ENCODE measurements around the gene RAI1. TPM values are rescaled to one million over a fixed set of nuclear protein-coding genes. Genes with fewer than 3 reads are reported as not detected.
A peak's percentile ranks its signal among the peaks of the same experiment; 100 is the strongest.
"Not testable (repeated sequence)": the region's sequence is repeated elsewhere in the genome, so short reads cannot be mapped to it uniquely, and the experiment has no call there.

RAI1 gene
- total RNA-seq, 1 experiment from 2014 or later, result 46.8 TPM

- Histone ChIP-seq H3K36me3 (ENCODE audit: insufficient read depth, low read length, poor library complexity, severe bottlenecking) (peaks cover 39% of the 10 kb centered on the region), H3K27me3 (replicated peaks; ENCODE audit: insufficient read depth, low read depth, low read length, poor library complexity) (no peaks in the 10 kb centered on the region), H3K9me3 (ENCODE audit: low read depth, low read length, poor library complexity, severe bottlenecking) (no peaks in the 10 kb centered on the region), H3K4me3 (ENCODE audit: low read depth, low read length, poor library complexity, severe bottlenecking) (no peak overlapping the region), H3K27ac (ENCODE audit: low read depth, low read length, poor library complexity, severe bottlenecking) (no peak overlapping the region), H3K4me1 (ENCODE audit: insufficient read depth, low read length, poor library complexity, severe bottlenecking) (peaks cover 19% of the 10 kb centered on the region)
- no peak for DNase-seq (ENCODE audit: low spot score)
- ChIA-PET POLR2A (ENCODE audit: low non-redundant PET) (no interaction called here), CTCF (interaction anchor here (1.2 kb wide), 1 partner anchor 58 kb away, joined by 3 read pairs; no protein-coding TSS in a partner anchor)
- no peak for TF ChIP-seq EZH2 (IDR thresholded peaks at IDR 0.05; ENCODE audit: borderline replicate concordance, low read depth, low read length, poor library complexity, severe bottlenecking)
- TF ChIP-seq, protein P1, sequence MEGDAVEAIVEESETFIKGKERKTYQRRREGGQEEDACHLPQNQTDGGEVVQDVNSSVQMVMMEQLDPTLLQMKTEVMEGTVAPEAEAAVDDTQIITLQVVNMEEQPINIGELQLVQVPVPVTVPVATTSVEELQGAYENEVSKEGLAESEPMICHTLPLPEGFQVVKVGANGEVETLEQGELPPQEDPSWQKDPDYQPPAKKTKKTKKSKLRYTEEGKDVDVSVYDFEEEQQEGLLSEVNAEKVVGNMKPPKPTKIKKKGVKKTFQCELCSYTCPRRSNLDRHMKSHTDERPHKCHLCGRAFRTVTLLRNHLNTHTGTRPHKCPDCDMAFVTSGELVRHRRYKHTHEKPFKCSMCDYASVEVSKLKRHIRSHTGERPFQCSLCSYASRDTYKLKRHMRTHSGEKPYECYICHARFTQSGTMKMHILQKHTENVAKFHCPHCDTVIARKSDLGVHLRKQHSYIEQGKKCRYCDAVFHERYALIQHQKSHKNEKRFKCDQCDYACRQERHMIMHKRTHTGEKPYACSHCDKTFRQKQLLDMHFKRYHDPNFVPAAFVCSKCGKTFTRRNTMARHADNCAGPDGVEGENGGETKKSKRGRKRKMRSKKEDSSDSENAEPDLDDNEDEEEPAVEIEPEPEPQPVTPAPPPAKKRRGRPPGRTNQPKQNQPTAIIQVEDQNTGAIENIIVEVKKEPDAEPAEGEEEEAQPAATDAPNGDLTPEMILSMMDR (conservative IDR thresholded peaks at IDR 0.05; ENCODE audit: low read depth, low read length), result no peak
- intact Hi-C loops (cut with micrococcal nuclease; ENCODE audit: unreplicated experiment), result no loop called here
- BruUV-seq (replicated peaks), result no TSS peak
Observed at GRCh38 chr17:17806611-17807274, 125.5 kb downstream of the RAI1 start.

DNA sequence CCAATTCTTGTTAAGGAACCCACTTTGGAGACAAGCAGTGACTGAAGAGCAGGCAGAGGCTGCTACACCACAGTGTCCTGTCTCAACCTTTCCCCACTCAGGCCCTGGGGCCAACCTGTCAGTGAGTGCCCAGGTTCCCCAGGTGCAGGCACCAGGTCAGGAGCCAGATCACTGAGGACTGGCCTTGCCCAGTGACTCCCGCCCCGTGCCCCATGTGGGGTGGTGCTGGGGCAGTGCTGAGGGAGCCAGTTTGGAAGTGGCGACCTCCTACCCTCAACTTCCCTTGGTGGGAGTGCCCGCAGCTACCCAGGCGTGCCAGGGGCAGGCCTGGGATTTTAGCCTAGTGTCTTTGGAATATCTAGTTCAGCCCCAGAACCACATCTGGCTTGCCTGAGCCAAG is 126.2 kb downstream of the RAI1 start:
- H3K9me3 ChIP-seq (ENCODE audit: low read depth, low read length, poor library complexity, severe bottlenecking), result no peaks in the 10 kb centered on the region
- TF ChIP-seq, protein P1 (conservative IDR thresholded peaks at IDR 0.05; ENCODE audit: low read depth, low read length), result no peak
- TF ChIP-seq EZH2 (IDR thresholded peaks at IDR 0.05; ENCODE audit: borderline replicate concordance, low read depth, low read length, poor library complexity, severe bottlenecking), result no peak
- POLR2A ChIA-PET (ENCODE audit: low non-redundant PET), result no interaction called here
- no peak overlapping the region for H3K4me3 ChIP-seq (ENCODE audit: low read depth, low read length, poor library complexity, severe bottlenecking)
- H3K27me3 ChIP-seq (replicated peaks; ENCODE audit: insufficient read depth, low read depth, low read length, poor library complexity), result no peaks in the 10 kb centered on the region
- DNase-seq (ENCODE audit: low spot score), result no peak
- CTCF ChIA-PET, result interaction anchor here (1.2 kb wide), 1 partner anchor 59 kb away, joined by 3 read pairs; no protein-coding TSS in a partner anchor
- peak overlapping the region; percentile 50 for H3K27ac ChIP-seq (ENCODE audit: low read depth, low read length, poor library complexity, severe bottlenecking)
- intact Hi-C loops (cut with micrococcal nuclease; ENCODE audit: unreplicated experiment), result no loop called here
- H3K4me1 ChIP-seq (ENCODE audit: insufficient read depth, low read length, poor library complexity, severe bottlenecking), result peaks cover 26% of the 10 kb centered on the region
- H3K36me3 ChIP-seq (ENCODE audit: insufficient read depth, low read length, poor library complexity, severe bottlenecking), result peaks cover 46% of the 10 kb centered on the region
- no TSS peak for BruUV-seq (replicated peaks)

DNA sequence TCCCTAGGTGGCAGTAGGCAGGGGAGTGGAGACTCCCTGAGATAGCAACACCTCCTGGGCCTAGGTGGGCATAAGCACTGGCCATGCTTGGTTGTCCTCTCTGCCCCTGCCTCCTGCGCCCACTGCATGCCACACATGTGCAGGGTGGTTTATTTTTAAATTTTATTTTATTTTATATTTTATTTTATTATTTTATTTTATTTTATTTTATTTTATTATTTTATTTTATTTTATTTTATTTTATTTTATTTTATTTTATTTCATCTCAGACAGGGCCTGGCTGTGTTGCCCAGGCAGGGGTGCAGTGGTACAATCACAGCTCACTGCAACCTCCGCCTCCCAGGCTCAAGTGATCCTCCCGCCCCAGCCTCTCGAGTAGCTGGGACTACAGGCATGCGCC is 126.9 kb downstream of the RAI1 start:
- DNase-seq (ENCODE audit: low spot score), result not testable (repeated sequence)
- H3K27ac ChIP-seq (ENCODE audit: low read depth, low read length, poor library complexity, severe bottlenecking), result peak overlapping the region; percentile 50

More for the DNA sequence above, 126.9 kb downstream of the RAI1 start:
- BruUV-seq (replicated peaks); POLR2A ChIA-PET (ENCODE audit: low non-redundant PET); H3K4me3 ChIP-seq (ENCODE audit: low read depth, low read length, poor library complexity, severe bottlenecking); H3K27me3 ChIP-seq (replicated peaks; ENCODE audit: insufficient read depth, low read depth, low read length, poor library complexity); H3K9me3 ChIP-seq (ENCODE audit: low read depth, low read length, poor library complexity, severe bottlenecking); intact Hi-C loops (cut with micrococcal nuclease; ENCODE audit: unreplicated experiment): not testable (repeated sequence)
- CTCF ChIA-PET, result interaction anchor here (1.2 kb wide), 1 partner anchor 59 kb away, joined by 3 read pairs; no protein-coding TSS in a partner anchor
- peaks cover 33% of the 10 kb centered on the region for H3K4me1 ChIP-seq (ENCODE audit: insufficient read depth, low read length, poor library complexity, severe bottlenecking)
- peaks cover 54% of the 10 kb centered on the region for H3K36me3 ChIP-seq (ENCODE audit: insufficient read depth, low read length, poor library complexity, severe bottlenecking)
